SK-N-SH treated with all-trans-retinoic acid at 6 μM for 48 hours (cell line): ENCODE results near the gene FSTL3.

Source experiments
- ATAC-seq: fragments of 200-7000 bp; cut with Tn5 transposase; 3 replicates; pipeline ENCODE4 v1.9.1; 2020; ENCODE audit warnings: mild to moderate bottlenecking, moderate library complexity
- ARNTL ChIP-seq: fragments of 450-650 bp; formaldehyde crosslinking; IDR thresholded peaks from 2 replicates; pipeline ENCODE4 v1.5.0; 2020; ENCODE audit warnings: low read depth, mild to moderate bottlenecking, moderate library complexity, borderline replicate concordance
- BACH2 ChIP-seq: fragments of 250-450 bp; sonication (Bioruptor Pico); IDR thresholded peaks from 2 replicates; pipeline ENCODE4 v1.9.0; 2021; ENCODE audit warnings: mild to moderate bottlenecking, borderline replicate concordance
- CREB5 ChIP-seq: fragments of 250-450 bp; sonication (Bioruptor Pico); IDR thresholded peaks from 2 replicates; pipeline ENCODE4 v1.5.1; 2020; ENCODE audit warnings: low read depth, mild to moderate bottlenecking, moderate library complexity
- CSDC2 ChIP-seq: fragments of 250-450 bp; sonication (Bioruptor Pico); IDR thresholded peaks from 2 replicates; pipeline ENCODE4 v1.5.0; 2020; ENCODE audit warnings: mild to moderate bottlenecking, moderate library complexity
- ESRRG ChIP-seq: fragments of 250-450 bp; sonication (Bioruptor Pico); IDR thresholded peaks from 2 replicates; pipeline ENCODE4 v1.6.1; 2021; ENCODE audit warnings: mild to moderate bottlenecking
- GLIS3 ChIP-seq: fragments of 250-450 bp; sonication (Bioruptor Pico); IDR thresholded peaks from 2 replicates; pipeline ENCODE4 v1.5.0; 2020; ENCODE audit warnings: mild to moderate bottlenecking, moderate library complexity
- OSR1 ChIP-seq: fragments of 250-450 bp; sonication (Bioruptor Pico); IDR thresholded peaks from 2 replicates; pipeline ENCODE4 v1.8.0; 2022; ENCODE audit warnings: moderate library complexity, mild to moderate bottlenecking, inconsistent platforms
- PPARA ChIP-seq: fragments of 250-450 bp; sonication (Bioruptor Pico); IDR thresholded peaks from 2 replicates; pipeline ENCODE4 v1.5.0; 2020; ENCODE audit warnings: mild to moderate bottlenecking, borderline replicate concordance
- RARB ChIP-seq: fragments of 250-450 bp; sonication (Bioruptor Pico); IDR thresholded peaks from 2 replicates; pipeline ENCODE4 v1.8.0; 2021; ENCODE audit warnings: mild to moderate bottlenecking, moderate library complexity
- SNAI2 ChIP-seq: fragments of 250-450 bp; sonication (Bioruptor Pico); IDR thresholded peaks from 2 replicates; pipeline ENCODE4 v1.5.0; 2020; ENCODE audit warnings: mild to moderate bottlenecking, moderate library complexity
- TCF4 ChIP-seq: fragments of 250-450 bp; sonication (Bioruptor Pico); IDR thresholded peaks from 2 replicates; pipeline ENCODE4 v1.8.0; 2021; ENCODE audit warnings: mild to moderate bottlenecking, moderate library complexity, borderline replicate concordance
- TOX ChIP-seq: fragments of 250-450 bp; sonication (Bioruptor Pico); IDR thresholded peaks from 2 replicates; pipeline ENCODE4 v1.8.0; 2021; ENCODE audit warnings: mild to moderate bottlenecking, moderate library complexity, borderline replicate concordance
- ZC3H10 ChIP-seq: fragments of 250-450 bp; sonication (Bioruptor Pico); IDR thresholded peaks from 2 replicates; pipeline ENCODE4 v1.5.1; 2021; ENCODE audit warnings: mild to moderate bottlenecking, moderate library complexity
- ZFP3 ChIP-seq: fragments of 250-450 bp; sonication (Bioruptor Pico); IDR thresholded peaks from 2 replicates; pipeline ENCODE4 v1.5.0; 2020; ENCODE audit warnings: mild to moderate bottlenecking, moderate library complexity
- ZFP30 ChIP-seq: fragments of 450-650 bp; formaldehyde crosslinking; IDR thresholded peaks from 2 replicates; pipeline ENCODE4 v1.5.0; 2022; ENCODE audit warnings: mild to moderate bottlenecking, moderate library complexity
- ZNF565 ChIP-seq: fragments of 450-650 bp; formaldehyde crosslinking; conservative IDR thresholded peaks from 2 replicates; pipeline ENCODE4 v1.5.0; 2020; ENCODE audit warnings: low read depth, mild to moderate bottlenecking, moderate library complexity
- ZNF8 ChIP-seq: fragments of 450-650 bp; formaldehyde crosslinking; IDR thresholded peaks from 2 replicates; pipeline ENCODE4 v1.5.0; 2020; ENCODE audit warnings: mild to moderate bottlenecking, moderate library complexity
- TF ChIP-seq, protein P1 (sequence below): fragments of 250-450 bp; sonication (Bioruptor Pico); IDR thresholded peaks from 2 replicates; pipeline ENCODE4 v1.8.0; 2020; ENCODE audit warnings: mild to moderate bottlenecking, moderate library complexity, borderline replicate concordance
- TF ChIP-seq, protein P2 (sequence below): fragments of 250-450 bp; sonication (Bioruptor Pico); IDR thresholded peaks from 2 replicates; pipeline ENCODE4 v1.8.0; 2021; ENCODE audit warnings: low read depth, mild to moderate bottlenecking, moderate library complexity, borderline replicate concordance
- TF ChIP-seq, protein P3 (sequence below): fragments of 250-450 bp; sonication (Bioruptor Pico); IDR thresholded peaks from 2 replicates; pipeline ENCODE4 v1.5.1; 2021; ENCODE audit warnings: mild to moderate bottlenecking, moderate library complexity
- TF ChIP-seq, protein P4 (sequence below): fragments of 250-450 bp; sonication (Bioruptor Pico); IDR thresholded peaks from 2 replicates; pipeline ENCODE4 v1.5.0; 2020; ENCODE audit warnings: mild to moderate bottlenecking, moderate library complexity

FSTL3 gene

GRCh38 chr19:648904-649801 is 27.0 kb upstream of the FSTL3 start (continued):
- TF ChIP-seq CREB5 (CRISPR knock-in tag) (no peak), OSR1 (CRISPR knock-in tag) (no peak), PPARA (CRISPR knock-in tag) (no peak), ZC3H10 (CRISPR knock-in tag) (no peak), ZNF8 (CRISPR knock-in tag) (no peak), ESRRG (CRISPR knock-in tag) (no peak), ZFP30 (CRISPR knock-in tag) (no peak), TOX (CRISPR knock-in tag) (no peak), RARB (CRISPR knock-in tag) (no peak)

DNA sequence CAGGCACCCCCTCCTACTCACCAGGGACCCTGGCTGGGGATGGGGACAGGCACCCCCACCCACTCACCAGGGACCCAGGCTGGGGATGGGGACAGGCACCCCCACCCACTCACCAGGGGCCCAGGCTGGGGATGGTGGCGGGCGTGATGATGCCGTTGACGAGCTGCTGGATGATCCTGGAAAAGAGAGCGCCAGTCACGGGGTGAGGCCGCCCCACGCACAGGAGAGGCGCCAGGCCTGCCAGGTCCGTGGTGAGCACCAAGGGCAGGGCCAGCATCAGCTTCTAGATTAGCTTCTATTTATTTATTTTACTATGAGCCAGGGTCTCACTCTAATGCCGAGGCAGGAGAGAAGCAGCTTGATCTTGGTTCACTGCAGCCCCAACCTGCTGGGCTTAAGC is 26.1 kb upstream of the FSTL3 start:
- ATAC-seq = no peak
- TF ChIP-seq ZFP3 (no peak), ZNF565 (CRISPR knock-in tag) (no peak), ESRRG (CRISPR knock-in tag) (no peak), ZFP30 (CRISPR knock-in tag) (no peak), SNAI2 (no peak), PPARA (CRISPR knock-in tag) (no peak), RARB (CRISPR knock-in tag) (no peak), BACH2 (no peak), OSR1 (CRISPR knock-in tag) (no peak), ZNF8 (CRISPR knock-in tag) (no peak)
- TF ChIP-seq, protein P1, sequence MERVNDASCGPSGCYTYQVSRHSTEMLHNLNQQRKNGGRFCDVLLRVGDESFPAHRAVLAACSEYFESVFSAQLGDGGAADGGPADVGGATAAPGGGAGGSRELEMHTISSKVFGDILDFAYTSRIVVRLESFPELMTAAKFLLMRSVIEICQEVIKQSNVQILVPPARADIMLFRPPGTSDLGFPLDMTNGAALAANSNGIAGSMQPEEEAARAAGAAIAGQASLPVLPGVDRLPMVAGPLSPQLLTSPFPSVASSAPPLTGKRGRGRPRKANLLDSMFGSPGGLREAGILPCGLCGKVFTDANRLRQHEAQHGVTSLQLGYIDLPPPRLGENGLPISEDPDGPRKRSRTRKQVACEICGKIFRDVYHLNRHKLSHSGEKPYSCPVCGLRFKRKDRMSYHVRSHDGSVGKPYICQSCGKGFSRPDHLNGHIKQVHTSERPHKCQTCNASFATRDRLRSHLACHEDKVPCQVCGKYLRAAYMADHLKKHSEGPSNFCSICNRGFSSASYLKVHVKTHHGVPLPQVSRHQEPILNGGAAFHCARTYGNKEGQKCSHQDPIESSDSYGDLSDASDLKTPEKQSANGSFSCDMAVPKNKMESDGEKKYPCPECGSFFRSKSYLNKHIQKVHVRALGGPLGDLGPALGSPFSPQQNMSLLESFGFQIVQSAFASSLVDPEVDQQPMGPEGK = no peak
- TF ChIP-seq, protein P2, sequence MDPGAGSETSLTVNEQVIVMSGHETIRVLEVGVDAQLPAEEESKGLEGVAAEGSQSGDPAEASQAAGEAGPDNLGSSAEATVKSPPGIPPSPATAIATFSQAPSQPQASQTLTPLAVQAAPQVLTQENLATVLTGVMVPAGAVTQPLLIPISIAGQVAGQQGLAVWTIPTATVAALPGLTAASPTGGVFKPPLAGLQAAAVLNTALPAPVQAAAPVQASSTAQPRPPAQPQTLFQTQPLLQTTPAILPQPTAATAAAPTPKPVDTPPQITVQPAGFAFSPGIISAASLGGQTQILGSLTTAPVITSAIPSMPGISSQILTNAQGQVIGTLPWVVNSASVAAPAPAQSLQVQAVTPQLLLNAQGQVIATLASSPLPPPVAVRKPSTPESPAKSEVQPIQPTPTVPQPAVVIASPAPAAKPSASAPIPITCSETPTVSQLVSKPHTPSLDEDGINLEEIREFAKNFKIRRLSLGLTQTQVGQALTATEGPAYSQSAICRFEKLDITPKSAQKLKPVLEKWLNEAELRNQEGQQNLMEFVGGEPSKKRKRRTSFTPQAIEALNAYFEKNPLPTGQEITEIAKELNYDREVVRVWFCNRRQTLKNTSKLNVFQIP (CRISPR knock-in tag) = no peak
- TF ChIP-seq, protein P3, sequence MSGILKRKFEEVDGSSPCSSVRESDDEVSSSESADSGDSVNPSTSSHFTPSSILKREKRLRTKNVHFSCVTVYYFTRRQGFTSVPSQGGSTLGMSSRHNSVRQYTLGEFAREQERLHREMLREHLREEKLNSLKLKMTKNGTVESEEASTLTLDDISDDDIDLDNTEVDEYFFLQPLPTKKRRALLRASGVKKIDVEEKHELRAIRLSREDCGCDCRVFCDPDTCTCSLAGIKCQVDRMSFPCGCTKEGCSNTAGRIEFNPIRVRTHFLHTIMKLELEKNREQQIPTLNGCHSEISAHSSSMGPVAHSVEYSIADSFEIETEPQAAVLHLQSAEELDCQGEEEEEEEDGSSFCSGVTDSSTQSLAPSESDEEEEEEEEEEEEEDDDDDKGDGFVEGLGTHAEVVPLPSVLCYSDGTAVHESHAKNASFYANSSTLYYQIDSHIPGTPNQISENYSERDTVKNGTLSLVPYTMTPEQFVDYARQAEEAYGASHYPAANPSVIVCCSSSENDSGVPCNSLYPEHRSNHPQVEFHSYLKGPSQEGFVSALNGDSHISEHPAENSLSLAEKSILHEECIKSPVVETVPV (CRISPR knock-in tag) = no peak

DNA sequence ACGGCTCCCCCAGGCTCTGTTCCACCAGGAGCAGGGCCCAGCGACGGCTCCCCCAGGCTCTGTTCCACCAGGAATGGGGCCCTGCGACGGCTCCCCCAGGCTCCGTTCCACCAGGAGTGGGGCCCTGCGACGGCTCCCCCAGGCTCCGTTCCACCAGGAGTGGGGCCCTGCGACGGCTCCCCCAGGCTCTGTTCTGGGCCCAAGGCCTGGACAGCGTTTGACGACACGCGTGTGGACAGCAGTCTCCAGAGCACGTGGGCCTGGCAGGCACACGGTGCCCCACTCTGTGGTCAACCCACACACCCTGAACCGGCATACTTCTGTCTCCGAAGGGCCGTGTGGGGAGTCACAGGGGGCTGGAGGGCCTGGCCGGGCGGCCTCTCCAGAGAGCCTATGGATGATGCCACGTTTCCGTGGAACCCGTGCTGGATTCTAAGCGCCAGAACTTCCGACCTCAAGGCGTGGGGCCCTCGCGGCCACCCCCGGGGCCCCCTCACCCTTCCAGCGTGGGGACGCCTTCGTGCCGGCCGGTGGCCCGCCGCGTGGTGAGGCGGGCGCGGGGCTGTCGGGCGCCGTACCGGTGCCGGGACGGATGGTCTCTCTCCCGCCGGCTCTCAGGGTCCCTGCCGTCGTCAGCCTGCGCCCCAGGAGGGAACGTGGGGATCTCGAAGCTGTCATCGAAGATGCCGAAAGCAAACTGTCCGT is 24.9 kb upstream of the FSTL3 start:
- no peak for TF ChIP-seq ZFP3
- TF ChIP-seq SNAI2 = no peak
- TF ChIP-seq GLIS3 (CRISPR knock-in tag) = no peak
- TF ChIP-seq BACH2 = no peak
- no peak for TF ChIP-seq ESRRG (CRISPR knock-in tag)
- ATAC-seq = no peak

DNA sequence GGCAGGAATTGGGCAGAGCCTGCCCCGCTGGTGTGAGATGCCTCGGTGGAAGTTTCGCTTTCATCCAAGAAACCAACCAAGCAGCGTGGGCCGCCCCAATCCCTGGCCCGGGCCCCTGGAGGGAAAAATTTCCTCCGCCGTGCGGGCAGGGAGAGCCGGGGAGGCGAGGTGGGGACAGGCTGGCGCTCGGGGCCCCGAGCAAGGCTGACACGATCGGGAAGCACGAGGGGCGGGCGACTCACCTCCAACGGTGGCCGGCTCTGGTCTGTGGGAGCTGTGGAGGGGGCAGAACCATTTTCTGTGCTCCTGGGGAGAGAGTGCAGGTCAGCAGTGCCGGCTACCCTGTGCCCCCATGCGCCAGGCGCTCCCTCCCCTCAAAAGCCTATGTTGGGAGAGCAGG is 24.2 kb upstream of the FSTL3 start:
- ATAC-seq = no peak
- no peak for TF ChIP-seq ZFP3
- no peak for TF ChIP-seq CSDC2 (CRISPR knock-in tag)
- TF ChIP-seq ARNTL (CRISPR knock-in tag) = no peak
- no peak for TF ChIP-seq GLIS3 (CRISPR knock-in tag)
- TF ChIP-seq SNAI2 = no peak
- TF ChIP-seq TCF4 (CRISPR knock-in tag) = no peak
- TF ChIP-seq ZNF565 (CRISPR knock-in tag) = no peak
- TF ChIP-seq CREB5 (CRISPR knock-in tag) = no peak
- TF ChIP-seq OSR1 (CRISPR knock-in tag) = no peak
- TF ChIP-seq ESRRG (CRISPR knock-in tag) = no peak
- TF ChIP-seq, protein P4, sequence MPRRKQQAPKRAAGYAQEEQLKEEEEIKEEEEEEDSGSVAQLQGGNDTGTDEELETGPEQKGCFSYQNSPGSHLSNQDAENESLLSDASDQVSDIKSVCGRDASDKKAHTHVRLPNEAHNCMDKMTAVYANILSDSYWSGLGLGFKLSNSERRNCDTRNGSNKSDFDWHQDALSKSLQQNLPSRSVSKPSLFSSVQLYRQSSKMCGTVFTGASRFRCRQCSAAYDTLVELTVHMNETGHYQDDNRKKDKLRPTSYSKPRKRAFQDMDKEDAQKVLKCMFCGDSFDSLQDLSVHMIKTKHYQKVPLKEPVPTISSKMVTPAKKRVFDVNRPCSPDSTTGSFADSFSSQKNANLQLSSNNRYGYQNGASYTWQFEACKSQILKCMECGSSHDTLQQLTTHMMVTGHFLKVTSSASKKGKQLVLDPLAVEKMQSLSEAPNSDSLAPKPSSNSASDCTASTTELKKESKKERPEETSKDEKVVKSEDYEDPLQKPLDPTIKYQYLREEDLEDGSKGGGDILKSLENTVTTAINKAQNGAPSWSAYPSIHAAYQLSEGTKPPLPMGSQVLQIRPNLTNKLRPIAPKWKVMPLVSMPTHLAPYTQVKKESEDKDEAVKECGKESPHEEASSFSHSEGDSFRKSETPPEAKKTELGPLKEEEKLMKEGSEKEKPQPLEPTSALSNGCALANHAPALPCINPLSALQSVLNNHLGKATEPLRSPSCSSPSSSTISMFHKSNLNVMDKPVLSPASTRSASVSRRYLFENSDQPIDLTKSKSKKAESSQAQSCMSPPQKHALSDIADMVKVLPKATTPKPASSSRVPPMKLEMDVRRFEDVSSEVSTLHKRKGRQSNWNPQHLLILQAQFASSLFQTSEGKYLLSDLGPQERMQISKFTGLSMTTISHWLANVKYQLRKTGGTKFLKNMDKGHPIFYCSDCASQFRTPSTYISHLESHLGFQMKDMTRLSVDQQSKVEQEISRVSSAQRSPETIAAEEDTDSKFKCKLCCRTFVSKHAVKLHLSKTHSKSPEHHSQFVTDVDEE (CRISPR knock-in tag) = no peak
- TF ChIP-seq, protein P1 = no peak
- TF ChIP-seq RARB (CRISPR knock-in tag) = no peak
